Astrocyte of the cerebellum (primary cell): Measurements from ENCODE around the gene EIF2A.

Experiments used
- DNase-seq: peaks from one replicate; pipeline ENCODE4 v3.0.0-alpha.2; 2011; ENCODE audit warnings: low read depth
- H3K4me3 ChIP-seq: 2 replicates; pipeline ENCODE4 v1.5.1; 2011; ENCODE audit warnings: mild to moderate bottlenecking, low read depth, low read length, moderate library complexity
- in situ Hi-C: cut with HindIII; loops from 2 replicates; pipeline ENCODE4 v1.10.0; 2017; ENCODE audit warnings: low sequenced_read_pairs
- TF ChIP-seq, protein P1 (sequence below): IDR thresholded peaks from 2 replicates; pipeline ENCODE4 v1.5.1; 2012; ENCODE audit warnings: low read length, low read depth, moderate library complexity, mild to moderate bottlenecking; ENCODE audit errors: missing control alignments

The EIF2A gene

DNA sequence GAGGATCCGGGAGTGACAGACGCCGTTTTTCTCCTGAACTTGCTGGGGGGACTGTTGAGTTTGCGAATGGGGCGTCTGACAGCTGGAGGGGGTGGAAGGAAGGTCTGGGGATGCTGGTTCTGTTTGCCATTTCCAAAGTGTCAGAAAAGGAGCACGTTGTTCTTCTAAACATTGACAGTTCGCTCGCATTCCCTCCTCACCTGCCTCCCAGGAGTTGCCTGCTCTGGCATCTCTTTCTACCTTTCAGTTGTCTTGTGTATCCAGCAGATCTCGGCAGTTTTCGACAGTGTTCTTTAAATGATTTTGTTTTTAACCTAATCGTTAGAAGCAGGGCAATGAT lies 57.4 kb downstream of the EIF2A start:
- no peak for DNase-seq
- in situ Hi-C loops, result no loop called here
- peak overlapping the region; percentile 55 for H3K4me3 ChIP-seq
- TF ChIP-seq, protein P1, sequence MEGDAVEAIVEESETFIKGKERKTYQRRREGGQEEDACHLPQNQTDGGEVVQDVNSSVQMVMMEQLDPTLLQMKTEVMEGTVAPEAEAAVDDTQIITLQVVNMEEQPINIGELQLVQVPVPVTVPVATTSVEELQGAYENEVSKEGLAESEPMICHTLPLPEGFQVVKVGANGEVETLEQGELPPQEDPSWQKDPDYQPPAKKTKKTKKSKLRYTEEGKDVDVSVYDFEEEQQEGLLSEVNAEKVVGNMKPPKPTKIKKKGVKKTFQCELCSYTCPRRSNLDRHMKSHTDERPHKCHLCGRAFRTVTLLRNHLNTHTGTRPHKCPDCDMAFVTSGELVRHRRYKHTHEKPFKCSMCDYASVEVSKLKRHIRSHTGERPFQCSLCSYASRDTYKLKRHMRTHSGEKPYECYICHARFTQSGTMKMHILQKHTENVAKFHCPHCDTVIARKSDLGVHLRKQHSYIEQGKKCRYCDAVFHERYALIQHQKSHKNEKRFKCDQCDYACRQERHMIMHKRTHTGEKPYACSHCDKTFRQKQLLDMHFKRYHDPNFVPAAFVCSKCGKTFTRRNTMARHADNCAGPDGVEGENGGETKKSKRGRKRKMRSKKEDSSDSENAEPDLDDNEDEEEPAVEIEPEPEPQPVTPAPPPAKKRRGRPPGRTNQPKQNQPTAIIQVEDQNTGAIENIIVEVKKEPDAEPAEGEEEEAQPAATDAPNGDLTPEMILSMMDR, result no peak

DNA sequence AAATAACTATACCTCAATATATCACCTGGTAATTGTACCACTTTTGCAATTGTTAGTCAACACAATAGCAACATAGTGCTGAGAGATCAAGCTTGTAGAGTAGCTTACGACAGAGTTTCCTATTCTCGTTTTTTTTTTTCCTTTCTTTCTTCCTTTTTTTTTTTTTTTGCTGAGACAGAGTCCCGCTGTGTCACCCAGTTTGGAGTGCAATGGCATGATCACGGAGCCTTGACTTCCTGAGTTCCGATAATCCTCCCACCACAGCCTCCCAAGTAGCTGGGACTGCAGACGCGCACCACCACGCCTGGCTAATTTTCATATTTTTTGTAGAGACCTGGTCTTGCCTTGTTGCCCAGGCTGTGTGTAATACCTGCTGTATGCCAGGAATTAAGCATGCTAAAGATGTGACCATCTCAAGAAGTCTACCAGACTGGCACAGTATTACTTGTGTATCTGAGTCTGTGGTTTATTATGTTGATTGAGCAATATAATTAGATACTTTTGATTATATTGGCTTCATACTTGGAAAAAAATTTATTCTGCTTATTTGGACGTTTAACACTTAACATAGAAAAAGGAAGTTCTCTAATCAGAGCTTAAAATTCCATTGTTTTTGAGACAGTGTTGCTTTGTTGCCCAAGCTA lies 59.5 kb downstream of the EIF2A start:
- in situ Hi-C loops, result no loop called here
- no peak overlapping the region for H3K4me3 ChIP-seq
- TF ChIP-seq, protein P1, result no peak
- no peak for DNase-seq

DNA sequence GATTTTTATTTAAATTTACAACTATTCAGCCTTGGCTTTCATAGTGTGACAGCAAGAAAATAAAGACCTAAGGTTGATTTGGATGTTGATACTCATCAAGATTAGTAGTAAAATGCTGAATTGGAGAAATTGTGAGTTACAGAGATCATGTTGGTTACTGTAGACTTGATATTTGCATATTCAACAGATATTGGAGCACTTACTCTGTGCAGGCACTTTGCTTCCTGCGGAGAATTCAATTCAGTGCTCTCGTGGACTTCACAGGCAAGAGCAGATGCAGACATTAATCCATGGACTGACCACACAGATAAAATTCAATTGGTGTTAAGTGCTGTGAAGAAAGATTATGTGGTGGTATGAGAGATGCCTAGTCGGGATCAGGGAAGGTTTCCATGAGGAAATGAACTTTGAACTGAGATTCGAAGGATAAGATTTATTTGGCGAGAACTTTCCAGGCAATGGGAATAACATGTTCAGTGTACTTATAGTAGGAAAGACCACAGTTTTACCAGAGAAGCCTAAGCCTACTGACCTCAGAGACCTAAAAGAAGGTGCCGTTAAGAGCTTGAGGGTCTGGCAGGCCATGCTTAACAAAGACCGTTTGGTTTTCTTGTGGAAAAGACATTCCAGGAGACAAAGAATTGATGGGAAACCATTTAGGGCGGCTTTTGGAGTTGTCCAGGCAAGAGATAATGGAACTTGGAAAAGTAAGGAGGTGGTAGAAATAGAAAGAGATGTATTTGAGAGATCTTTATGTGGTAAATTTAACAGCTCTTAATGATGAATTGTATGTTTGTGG lies 60.9 kb downstream of the EIF2A start:
- H3K4me3 ChIP-seq, result no peak overlapping the region
- TF ChIP-seq, protein P1, result no peak
- DNase-seq, result no peak
- in situ Hi-C loops, result no loop called here

DNA sequence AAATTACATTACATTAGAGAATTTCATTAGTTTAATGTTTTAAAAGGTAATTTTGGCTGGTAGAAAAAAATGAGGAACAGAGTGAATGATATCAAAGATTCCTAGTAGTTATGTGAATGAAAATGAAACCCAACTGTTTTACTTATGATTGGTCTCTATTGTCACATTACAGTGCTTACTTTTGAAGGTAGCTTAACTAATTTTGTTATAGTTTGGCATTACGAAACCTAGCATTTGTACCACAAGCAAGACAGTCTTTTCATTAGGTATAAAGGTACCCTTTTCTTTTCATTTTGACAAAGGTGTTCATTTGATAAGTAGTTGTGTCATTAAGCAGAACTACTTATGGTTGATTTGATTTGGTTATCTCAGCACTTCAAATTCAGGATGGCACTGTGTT lies 63.4 kb downstream of the EIF2A start:
- no peak overlapping the region for H3K4me3 ChIP-seq
- in situ Hi-C loops, result no loop called here
- DNase-seq, result no peak
- TF ChIP-seq, protein P1, result no peak

DNA sequence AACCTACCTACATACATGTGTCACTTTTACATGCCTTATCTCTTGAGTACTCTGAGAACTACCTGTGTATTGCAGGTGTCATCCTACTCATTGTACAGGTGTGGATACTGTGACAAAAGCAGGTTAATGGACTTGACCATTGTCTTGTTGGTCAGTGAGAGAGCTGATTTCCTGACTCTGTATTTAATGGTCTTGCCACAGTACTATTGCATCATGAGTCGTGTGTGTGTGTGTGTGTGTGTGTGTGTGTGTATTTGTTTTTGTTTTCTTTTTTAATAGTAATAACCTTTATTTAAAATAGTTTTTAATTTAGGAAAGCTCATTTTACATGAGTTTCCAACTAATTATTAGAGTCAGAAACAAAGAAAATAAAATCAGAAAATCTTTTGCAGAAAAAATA lies 64.2 kb downstream of the EIF2A start:
- in situ Hi-C loops, result no loop called here
- TF ChIP-seq, protein P1, result no peak
- no peak overlapping the region for H3K4me3 ChIP-seq
- no peak for DNase-seq

DNA sequence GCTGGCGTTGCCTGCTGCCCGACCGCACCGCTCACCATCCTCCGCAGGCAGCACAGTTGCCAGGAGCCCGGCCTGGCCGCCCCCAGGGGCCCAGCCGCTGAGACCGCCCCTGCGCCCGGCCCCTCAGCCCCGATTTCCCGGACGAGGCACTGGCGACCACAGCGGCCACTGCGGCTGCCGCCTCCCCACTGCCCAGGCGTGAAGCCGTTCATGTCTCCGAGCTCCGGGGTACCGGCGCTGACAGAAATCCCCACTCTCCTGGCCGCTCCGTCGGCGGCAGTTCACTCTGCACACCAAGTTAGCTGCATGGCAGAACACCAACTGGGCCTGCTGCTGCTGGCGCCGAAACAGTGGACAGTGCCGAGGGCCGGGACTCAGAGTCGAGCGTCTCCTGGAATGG lies 65.1 kb downstream of the EIF2A start:
- TF ChIP-seq, protein P1, result no peak
- H3K4me3 ChIP-seq, result no peak overlapping the region
- DNase-seq, result no peak
- in situ Hi-C loops, result no loop called here
